DOHH2 (cell line): ENCODE measurements around the gene CD200.

Experiments
- EZH2phosphoT487 ChIP-seq: fragments of 200-600 bp; sonication (generic); IDR thresholded peaks from 2 replicates; pipeline ENCODE4 v1.6.1; 2017; ENCODE audit warnings: borderline replicate concordance, mild to moderate bottlenecking, antibody characterized with exemption, low read length, moderate library complexity, mixed read lengths
- TF ChIP-seq, protein P1 (sequence below): fragments of 200-600 bp; sonication (generic); IDR thresholded peaks from one replicate; pipeline ENCODE4 v1.5.1; 2014; ENCODE audit warnings: antibody characterized with exemption, mild to moderate bottlenecking, low read depth, low read length; ENCODE audit not compliant: poor library complexity, severe bottlenecking

DNA sequence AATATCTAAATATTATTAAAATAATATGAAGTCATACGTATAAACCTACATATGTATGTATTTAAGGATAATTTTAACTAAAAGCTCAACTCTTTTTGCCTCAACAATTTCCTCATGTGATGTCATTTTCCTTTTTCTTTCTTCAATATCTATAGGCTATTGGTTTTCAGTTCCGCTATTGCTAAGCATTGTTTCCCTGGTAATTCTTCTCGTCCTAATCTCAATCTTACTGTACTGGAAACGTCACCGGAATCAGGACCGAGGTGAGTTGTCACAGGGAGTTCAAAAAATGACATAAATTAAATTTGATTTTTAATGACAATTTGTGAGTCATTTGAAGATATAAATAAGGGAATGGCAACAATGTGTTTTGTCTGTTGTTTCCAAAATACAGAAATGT is 16.6 kb downstream of the CD200 start:
- TF ChIP-seq, protein P1, sequence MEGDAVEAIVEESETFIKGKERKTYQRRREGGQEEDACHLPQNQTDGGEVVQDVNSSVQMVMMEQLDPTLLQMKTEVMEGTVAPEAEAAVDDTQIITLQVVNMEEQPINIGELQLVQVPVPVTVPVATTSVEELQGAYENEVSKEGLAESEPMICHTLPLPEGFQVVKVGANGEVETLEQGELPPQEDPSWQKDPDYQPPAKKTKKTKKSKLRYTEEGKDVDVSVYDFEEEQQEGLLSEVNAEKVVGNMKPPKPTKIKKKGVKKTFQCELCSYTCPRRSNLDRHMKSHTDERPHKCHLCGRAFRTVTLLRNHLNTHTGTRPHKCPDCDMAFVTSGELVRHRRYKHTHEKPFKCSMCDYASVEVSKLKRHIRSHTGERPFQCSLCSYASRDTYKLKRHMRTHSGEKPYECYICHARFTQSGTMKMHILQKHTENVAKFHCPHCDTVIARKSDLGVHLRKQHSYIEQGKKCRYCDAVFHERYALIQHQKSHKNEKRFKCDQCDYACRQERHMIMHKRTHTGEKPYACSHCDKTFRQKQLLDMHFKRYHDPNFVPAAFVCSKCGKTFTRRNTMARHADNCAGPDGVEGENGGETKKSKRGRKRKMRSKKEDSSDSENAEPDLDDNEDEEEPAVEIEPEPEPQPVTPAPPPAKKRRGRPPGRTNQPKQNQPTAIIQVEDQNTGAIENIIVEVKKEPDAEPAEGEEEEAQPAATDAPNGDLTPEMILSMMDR, result no peak
- TF ChIP-seq EZH2phosphoT487, result no peak
